Measurements from ENCODE around the gene INF2.
"Not testable (repeated sequence)": the region's sequence is repeated elsewhere in the genome, so short reads cannot be mapped to it uniquely, and the experiment has no call there.

The INF2 gene

GRCh38 chr14:104657563-104658324 is 31.7 kb upstream of the INF2 start:
- DNase-seq = no peak

DNA sequence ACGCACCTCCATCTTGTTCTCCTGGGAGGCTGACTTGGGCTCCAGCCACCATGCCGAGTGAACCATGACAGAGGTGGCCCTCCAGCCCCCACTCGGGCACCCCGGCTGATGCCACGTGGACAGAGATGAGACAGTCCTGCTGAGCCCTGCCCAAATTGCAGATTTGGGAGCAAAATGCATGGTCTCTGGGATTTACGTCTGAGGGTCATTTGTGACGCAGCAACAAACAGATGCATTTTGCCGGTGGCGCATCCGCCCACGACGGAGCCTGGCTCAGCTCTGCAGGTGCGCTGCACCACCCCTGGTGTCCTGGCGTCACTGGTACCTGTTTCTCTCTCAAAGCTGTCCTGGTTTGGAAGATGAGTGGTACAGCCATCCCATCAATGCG is 31.1 kb upstream of the INF2 start:
- no peak for DNase-seq

- DNase-seq = no peak
These were observed 30.3 kb upstream of the INF2 start for GRCh38 chr14:104659146-104659545.

DNA sequence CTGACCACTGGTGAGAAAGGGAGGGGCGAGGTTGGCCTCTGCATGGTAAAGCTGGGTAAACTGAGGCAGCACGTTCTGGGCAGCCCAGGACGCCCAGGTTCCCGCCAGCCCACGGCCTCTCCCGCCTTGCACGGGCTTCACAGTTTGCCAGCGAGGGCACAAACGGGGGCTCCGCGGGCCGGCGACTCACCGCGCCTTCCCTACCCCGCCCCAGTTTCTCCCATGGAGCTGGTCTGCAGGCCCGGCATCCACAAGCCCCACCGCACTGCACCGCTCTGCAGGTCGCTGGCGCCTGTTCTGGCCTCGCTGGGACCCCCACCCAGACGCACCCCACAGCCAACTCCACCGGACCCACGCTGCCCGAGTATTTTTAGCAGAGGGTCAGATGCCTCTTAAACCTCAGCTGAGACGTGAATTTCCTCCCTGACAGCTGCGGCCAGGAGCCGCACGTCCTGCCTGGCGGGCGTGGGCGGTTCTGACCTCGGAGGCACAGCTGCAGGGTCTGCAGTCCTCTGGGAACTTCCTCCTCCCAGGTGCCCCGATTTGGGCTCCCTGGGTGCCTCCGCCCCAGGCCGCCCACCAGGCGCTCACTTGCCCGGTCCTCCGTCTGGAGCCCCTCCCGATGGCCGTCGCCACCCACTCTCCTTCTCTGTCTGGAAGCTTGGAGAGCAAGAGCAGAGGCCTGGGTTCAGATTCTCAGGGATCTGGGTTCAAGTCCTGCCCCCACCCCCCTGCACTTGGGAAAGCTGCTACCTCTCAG is 29.5 kb upstream of the INF2 start:
- peak; percentile 38 for DNase-seq

- DNase-seq = no peak
These were observed 28.8 kb upstream of the INF2 start for GRCh38 chr14:104660597-104660996.

DNA sequence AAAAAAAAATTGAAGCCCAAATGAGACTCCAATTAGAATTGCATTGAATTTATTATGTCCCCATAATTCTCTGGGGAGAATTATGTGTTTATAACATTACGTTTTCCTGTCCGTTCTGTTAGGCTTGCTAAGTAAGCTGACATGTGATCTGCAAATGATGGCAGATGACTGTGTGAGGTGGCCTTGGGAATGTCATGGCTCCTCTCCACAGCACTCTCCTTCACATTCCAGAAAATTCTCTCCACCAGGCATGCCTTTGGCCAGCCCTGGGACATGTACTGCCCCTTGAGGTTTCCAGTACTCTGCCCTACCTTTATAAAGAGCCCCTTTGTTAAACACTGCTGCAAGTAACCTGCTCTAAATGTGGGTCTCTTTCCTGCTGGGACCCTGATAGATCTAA is 28.3 kb upstream of the INF2 start:
- DNase-seq = no peak

DNA sequence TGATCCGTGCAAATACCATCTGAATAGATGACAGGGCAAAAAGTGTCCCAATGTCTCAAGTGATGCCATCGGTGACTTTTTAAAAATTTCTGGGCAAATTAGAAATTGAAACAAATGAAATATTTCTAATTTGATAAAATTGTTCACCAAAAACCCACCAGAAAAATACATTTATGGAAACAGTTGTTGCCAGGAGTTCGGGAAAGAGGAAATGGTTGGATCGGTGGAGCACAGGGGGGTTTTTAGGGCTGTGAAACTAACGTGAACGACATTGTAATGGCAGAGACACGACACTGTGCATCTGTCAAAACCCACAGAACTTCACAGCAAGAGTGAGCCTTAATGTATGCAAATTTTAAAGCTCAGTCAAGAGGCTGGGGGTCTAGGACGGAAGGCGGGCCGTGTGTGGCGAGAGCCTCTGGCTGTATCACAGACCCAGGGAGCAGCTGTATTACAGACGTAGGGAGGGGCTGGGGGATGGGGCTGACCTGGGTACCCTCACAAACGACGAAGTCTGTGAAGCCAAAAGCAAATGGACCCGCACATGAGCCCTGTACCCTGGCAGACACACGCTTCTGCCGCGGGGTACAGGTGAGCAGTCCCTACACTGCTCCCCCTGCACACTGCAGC is 27.8 kb upstream of the INF2 start:
- not testable (repeated sequence) for DNase-seq

DNA sequence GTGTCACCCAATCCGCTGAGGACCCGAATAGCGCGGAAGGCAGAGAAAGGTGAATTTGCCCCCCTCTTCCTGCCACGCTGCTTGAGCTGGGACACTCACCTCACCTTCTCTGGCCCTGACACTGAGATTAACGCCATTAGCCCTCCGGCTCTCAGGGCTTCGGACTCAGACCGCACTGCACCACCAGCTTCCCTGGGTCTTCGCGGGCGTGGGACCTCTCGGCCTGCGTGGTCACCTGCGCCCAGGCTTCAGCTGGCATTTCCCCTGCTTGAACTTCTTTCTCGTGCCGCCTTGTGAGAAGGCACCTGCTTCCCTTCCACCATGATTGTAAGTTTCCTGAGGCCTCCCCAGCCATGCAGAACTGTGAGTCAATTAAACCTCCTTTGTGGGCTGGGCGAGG is 26.9 kb upstream of the INF2 start:
- not testable (repeated sequence) for DNase-seq

DNA sequence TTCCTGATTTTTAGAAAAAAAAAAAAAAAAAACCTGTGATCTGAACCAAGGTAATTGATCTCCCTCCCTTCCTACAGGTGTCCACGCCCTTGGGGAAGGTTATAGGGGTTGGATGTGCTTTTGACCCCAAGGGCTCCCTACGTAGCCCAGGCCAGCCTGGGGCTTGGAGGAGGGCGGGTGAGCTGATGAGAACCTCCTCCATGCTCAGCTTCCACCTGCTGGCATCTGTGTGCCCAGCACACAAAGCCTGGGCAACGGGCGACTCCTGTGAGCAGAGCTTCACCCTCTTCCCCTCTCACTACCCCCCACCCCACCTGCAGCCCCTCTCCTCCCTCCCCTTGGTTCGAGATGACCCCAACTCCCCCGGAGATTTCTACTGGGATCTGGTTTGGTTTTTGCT is 25.3 kb upstream of the INF2 start:
- DNase-seq = peak; percentile 24

DNA sequence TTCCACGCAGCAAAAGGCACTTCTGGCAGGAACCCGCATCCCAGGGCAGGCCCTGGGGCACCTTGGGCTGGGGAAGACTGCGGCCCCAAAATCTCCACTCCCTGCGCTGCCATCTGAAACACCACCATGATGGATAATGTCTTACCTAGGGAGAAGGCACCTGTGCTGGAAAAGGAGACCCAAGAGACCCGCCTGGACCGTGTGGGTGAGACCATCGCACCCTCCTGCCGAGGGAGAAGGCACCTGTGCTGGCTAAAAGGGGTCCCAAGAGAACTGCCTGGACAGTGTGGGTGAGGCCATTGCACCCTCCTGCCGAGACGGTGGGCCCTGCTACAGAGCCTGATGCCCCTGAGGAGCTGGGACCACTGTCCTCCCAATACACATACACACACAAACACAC is 24.8 kb upstream of the INF2 start:
- DNase-seq = no peak

- no peak for DNase-seq
These were observed 24.2 kb upstream of the INF2 start for GRCh38 chr14:104665114-104665656.

DNA sequence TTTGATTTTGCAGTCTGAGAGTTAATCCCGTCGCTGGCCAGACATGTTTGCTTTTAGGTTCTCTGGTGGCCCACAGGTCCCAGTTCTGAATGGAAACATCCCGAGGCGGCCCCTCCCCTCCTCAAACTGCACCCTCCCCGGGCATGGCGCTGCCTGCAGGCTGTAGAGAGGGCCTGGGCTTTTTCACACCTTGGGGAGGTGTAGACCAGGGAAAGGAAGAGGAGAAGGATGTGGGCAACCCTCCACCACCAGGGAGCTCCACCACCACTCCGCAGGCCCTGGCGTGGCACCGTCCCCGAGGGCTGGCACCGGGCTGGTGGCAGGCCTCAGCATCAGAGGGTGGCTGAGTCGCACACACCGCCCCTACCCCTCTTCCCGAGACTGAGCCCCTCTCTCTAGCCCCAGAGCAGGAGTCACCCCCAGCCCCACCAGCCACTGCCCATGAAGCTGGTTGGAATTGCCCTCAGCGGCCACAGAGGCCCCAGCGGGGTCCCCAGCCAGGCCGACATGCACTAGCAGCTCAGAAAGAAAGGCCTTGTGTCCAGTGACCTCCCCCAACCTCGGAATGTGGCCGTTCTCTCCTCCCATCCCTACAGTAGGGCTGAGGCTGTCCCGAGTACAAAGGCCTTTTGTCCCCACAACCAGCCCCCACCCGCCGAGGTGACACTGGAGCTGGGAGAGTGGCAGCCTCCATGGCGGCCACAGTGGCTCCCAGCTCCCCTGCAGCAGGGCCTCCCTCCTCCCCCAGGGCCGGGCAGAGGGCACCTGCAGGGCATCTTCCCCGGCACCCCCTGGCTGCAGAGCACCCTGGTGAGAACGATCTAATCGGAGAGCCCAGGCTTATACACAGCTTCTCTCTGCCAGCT is 23.5 kb upstream of the INF2 start:
- peak; percentile 42 for DNase-seq

DNA sequence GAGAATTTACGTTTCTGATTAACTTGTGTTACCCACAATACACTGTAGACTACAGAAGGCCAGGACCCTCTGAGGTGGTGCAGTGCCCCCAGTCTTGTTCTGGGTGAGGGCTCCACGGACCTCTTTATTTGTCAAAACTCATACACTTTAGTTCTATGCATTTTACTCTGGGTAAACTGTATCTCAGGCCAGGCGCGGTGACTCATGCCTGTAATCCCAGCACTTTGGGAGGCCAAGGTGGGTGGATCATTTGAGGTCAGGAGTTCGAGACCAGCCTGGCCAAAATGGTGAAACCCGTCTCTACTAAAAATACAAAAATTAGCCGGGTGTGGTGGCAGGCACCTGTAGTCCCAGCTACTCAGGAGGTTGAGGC is 22.9 kb upstream of the INF2 start:
- not testable (repeated sequence) for DNase-seq

GRCh38 chr14:104666981-104667380 is 22.4 kb upstream of the INF2 start:
- no peak for DNase-seq

- no peak for DNase-seq
These were observed 19.7 kb upstream of the INF2 start for GRCh38 chr14:104669697-104670096.

GRCh38 chr14:104671330-104671977 is 18.0 kb upstream of the INF2 start:
- not testable (repeated sequence) for DNase-seq

GRCh38 chr14:104672119-104672518 is 17.3 kb upstream of the INF2 start:
- not testable (repeated sequence) for DNase-seq

DNA sequence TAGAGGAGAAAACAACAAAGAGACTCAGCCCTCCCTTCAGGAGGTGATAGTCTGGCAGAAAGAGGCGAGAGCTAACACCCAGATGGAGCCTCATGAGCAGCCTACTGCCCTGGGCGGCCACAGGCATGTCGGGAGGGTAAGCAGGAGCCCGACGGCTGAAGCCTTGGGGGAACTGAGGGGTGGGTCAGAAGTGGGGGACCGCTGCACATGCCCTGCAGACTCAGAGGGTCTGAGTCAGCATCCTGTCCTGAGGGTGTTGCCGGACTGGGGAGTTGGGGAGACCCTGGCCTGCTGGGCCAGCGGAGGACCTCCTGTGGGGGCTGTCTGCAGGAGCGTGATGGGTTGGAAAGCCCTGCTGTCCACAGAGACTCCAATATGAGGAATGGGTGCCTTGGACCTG is 15.9 kb upstream of the INF2 start:
- DNase-seq = no peak

DNA sequence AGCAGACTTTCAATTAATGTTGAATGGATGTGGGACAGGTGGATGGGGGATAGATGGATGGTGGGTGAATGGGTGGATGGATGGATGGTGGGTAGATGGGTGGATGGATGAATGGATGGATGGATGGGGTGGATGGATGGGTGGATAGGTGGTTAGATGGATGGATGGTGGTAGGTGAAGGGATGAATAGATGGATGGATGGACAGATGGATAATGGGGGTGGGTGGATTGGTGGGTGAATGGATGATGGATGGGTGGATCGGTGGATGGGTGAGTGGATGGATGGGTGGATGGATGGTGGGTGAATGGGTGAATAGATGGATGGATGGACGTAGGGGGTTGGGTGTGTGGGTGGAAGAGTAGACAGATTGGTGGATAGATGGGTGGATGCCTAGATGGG is 14.0 kb upstream of the INF2 start:
- DNase-seq = no peak

DNA sequence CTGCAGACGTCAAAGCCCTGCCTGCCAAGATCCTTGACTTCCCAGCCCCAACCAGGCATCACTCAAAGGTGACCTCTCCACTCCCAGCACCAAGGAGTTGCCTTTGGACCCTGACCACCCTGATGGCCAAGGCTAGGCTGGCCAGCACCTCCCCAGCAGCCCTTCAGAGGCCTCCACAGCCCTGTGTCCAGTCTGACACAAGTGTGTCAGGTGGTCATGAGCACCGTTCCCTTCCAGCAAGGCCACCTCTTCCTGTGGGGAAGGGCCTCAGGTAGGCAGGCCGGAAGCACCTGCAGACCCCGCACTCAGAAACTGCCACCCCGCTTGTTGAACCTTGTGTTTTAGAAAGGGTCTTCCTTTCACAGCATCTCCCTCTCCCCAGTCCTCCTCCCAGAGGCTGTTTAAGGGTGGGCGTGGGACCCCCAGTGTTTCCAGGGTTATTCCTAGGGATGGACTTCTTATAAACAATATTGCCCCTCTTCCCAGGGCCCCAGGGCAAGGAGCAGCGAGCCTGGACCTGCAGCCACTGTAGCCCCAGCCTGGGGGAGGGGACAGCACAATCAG is 13.2 kb upstream of the INF2 start:
- DNase-seq = no peak

- DNase-seq = no peak
These were observed 12.5 kb upstream of the INF2 start for GRCh38 chr14:104676694-104677511.
